GM19025 (cell line): ENCODE data around the gene NIPSNAP2.
"Not testable (repeated sequence)": the region's sequence is repeated elsewhere in the genome, so short reads cannot be mapped to it uniquely, and the experiment has no call there.

Source experiments
- ATAC-seq: cut with Tn5 transposase; IDR thresholded peaks from one replicate; pipeline ENCODE4 v1.9.1; 2021; ENCODE audit warnings: mild to moderate bottlenecking, low read depth, moderate library complexity; ENCODE audit not compliant: unreplicated experiment

Gene NIPSNAP2

DNA sequence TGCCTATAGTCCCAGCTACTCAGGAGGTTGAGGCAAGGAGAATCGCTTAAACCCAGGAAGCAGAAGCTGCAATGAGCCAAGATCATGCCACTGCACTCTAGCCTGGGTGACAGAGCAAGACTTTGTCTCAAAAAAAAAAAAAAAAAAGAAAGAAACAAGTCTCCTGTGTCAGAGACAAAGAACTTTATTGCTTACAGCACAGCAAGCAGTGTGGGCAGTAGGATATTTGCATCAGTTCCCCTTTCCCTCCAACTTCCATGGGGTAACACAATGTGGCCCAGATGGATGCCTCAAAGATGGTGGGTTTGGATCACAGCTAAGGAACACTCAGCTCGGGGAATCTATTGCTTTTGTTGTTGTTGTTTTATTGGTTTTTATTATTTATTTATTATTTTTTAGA lies 81.4 kb downstream of the NIPSNAP2 start:
- ATAC-seq = not testable (repeated sequence)

DNA sequence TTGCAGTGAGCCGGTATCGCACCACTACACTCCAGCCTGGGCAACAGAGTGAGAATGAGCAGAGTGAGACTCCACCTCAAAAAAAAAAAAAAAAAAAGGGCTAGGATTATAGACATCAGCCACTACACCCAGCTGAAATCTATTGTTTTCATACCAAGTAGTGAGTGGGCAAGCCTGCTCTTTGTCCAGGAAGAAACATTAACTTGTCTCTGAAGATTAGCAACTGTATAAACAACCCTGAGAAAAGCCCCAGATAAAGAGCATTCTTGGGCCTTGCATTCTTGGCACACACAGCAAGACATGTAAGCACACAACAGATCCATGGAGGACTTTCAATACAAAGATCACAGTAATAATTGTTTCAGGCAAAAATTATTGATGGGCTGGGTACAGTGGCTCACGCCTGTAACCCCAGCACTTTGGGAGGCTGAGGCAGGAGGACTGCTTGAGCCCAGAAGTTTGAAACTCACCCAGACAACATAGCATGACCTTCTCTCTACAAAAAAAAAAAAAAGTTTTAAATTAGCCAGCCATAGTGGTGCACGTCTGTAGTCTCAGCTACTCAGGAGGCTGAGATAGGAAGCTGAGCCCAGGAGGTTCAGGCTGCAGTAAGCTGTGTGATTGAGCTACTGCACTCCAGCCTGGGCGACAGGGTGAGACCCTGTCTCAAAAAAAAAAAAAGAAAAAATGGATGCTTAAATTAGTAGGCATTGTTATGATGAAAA lies 82.5 kb downstream of the NIPSNAP2 start:
- ATAC-seq = no peak

DNA sequence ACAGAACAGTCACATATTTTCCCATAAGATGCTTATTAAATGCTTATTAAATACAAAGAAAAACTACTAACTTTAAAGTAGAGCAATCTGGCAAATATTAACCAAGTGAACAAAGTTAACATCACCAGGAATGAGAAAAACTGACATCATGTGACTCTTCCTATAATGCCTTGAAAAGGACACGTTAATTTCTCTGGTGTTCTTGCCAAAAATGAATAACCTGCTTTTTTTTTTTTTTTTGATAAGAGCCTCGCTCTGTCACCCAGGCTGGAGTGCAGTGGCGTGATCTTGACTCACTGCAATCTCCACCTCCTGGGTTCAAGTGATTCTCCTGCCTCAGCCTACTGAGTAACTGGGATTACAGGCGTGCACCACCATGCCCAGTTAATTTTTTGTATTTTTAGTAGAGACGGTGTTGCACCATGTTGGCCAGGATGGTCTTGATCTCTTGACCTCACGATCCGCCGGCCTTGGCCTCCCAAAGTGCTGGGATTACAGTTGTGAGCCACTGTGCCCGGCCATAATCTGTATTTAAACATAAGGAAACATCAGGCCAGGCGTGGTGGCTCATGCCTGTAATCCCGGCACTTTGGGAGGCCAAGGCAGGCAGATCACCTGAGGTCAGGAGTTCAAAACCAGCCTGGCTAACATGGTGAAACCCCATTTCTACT lies 83.2 kb downstream of the NIPSNAP2 start:
- not testable (repeated sequence) for ATAC-seq

GRCh38 chr7:56048245-56048644 lies 83.9 kb downstream of the NIPSNAP2 start:
- no peak for ATAC-seq

DNA sequence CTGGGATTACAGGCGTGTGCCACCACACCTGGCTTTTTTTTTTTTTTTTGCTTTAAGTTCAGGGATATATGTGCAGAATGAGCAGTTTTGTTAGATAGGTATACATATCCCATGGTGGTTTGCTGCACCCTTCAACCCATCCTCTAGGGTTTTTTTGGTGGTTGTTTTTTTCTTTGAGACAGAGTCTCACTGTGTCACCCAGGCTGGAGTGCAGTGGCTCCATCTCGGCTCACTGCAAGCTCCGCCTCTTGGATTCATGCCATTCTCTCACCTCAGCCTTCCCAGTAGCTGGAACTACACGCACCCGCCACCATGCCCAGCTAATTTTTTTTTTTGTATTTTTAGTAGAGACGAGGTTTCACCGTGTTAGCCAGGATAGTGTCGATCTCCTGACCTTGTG lies 84.4 kb downstream of the NIPSNAP2 start:
- not testable (repeated sequence) for ATAC-seq
